ENCODE data around the gene ACTR6. TPM values are rescaled to one million over a fixed set of nuclear protein-coding genes. Genes with fewer than 3 reads are reported as not detected.
"Not testable (repeated sequence)": the region's sequence is repeated elsewhere in the genome, so short reads cannot be mapped to it uniquely, and the experiment has no call there.

Gene ACTR6
- total RNA-seq, 2 donors from 2014 or later: 12.1 to 19.4 TPM

DNA sequence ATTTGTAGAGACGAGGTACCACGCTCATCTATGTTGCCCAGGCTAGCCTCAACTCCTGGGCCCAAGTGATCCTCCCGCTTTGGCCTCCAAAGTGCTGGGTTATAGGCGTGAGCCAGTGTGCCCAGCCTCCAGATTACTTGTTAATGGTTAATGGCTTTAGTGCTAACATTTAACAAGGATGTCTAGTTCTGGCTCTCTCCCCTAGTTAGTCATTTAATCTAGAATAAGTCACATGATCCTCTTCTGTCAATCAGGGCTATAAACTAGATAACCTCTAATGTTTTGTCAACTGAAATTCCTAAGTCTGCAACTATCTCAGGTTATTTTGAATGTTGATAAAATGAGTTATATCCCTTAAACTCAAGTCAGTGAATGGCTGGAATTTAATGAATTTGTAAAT, 15.7 kb downstream of the ACTR6 start:
- no peak overlapping the region for H3K4me3 ChIP-seq
- H3K27me3 ChIP-seq: no peaks in the 10 kb centered on the region
- no peak overlapping the region for H3K27ac ChIP-seq
- no peak for DNase-seq (ENCODE audit: low spot score)
- no peaks in the 10 kb centered on the region for H3K9me3 ChIP-seq
- no peaks in the 10 kb centered on the region for H3K4me1 ChIP-seq
- TF ChIP-seq, protein P1, sequence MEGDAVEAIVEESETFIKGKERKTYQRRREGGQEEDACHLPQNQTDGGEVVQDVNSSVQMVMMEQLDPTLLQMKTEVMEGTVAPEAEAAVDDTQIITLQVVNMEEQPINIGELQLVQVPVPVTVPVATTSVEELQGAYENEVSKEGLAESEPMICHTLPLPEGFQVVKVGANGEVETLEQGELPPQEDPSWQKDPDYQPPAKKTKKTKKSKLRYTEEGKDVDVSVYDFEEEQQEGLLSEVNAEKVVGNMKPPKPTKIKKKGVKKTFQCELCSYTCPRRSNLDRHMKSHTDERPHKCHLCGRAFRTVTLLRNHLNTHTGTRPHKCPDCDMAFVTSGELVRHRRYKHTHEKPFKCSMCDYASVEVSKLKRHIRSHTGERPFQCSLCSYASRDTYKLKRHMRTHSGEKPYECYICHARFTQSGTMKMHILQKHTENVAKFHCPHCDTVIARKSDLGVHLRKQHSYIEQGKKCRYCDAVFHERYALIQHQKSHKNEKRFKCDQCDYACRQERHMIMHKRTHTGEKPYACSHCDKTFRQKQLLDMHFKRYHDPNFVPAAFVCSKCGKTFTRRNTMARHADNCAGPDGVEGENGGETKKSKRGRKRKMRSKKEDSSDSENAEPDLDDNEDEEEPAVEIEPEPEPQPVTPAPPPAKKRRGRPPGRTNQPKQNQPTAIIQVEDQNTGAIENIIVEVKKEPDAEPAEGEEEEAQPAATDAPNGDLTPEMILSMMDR (IDR thresholded peaks at IDR 0.05): no peak
- peaks cover 63% of the 10 kb centered on the region for H3K36me3 ChIP-seq

DNA sequence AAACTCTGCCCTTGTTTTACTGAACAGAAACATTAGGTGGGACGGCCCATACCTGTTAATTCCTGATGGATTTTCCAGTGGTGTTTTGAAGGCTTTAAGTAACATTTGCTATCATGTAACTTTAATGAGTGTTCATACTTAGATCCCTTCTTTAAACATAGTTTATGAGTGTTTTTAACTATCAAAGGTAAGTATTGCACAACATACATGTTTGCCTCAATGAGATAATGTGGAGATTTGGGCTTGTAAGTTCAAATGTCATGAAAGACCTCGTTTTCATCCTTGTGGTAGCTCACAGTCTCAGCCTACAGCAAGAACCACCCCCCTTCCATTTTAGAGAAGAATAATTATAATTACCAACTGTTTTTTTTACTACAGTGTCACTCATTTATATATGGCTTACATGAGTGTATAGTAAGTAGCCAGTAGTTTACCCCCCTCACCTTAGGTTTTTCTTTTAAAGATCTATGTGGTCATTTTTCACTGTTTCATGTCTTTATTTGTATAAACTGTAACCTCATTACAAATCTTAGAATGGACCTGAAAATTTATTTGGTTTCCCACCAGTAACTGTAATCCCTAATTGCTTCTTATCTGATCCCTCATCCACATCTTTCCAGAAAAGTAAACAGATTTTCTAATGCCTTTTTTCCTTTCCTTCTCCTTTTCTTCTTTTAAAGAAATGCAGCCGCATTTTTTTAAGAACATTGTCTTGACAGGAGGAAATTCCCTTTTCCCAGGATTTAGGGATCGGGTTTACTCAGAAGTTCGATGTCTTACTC, 18.9 kb downstream of the ACTR6 start:
- Histone ChIP-seq H3K36me3 (peaks cover 41% of the 10 kb centered on the region), H3K27me3 (no peaks in the 10 kb centered on the region), H3K4me3 (no peak overlapping the region), H3K4me1 (no peaks in the 10 kb centered on the region), H3K27ac (no peak overlapping the region), H3K9me3 (no peaks in the 10 kb centered on the region)
- DNase-seq (ENCODE audit: low spot score): no peak
- TF ChIP-seq, protein P1 (IDR thresholded peaks at IDR 0.05): no peak

DNA sequence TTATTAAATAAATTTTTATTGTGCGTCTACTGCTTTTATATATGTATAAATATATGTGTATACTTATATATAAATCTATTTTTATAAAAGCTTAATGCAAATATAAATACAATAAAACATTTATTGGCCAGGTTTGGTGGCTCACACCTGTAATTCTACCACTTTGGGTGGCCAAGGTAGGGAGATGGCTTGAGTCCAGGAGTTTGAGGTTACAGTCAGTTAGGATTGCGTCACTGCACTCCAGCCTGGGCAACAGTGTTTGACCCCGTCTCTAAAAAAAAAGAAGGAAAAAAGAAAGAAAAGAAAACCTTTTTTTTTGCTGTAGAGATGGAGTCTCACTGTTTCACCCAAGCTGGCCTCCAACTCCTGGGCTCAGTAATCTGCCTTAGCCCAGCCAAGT, 20.9 kb downstream of the ACTR6 start:
- TF ChIP-seq, protein P1 (IDR thresholded peaks at IDR 0.05): no peak
- Histone ChIP-seq H3K4me1 (no peaks in the 10 kb centered on the region), H3K9me3 (no peaks in the 10 kb centered on the region), H3K27me3 (no peaks in the 10 kb centered on the region), H3K27ac (no peak overlapping the region), H3K36me3 (peaks cover 31% of the 10 kb centered on the region), H3K4me3 (no peak overlapping the region)
- no peak for DNase-seq (ENCODE audit: low spot score)

DNA sequence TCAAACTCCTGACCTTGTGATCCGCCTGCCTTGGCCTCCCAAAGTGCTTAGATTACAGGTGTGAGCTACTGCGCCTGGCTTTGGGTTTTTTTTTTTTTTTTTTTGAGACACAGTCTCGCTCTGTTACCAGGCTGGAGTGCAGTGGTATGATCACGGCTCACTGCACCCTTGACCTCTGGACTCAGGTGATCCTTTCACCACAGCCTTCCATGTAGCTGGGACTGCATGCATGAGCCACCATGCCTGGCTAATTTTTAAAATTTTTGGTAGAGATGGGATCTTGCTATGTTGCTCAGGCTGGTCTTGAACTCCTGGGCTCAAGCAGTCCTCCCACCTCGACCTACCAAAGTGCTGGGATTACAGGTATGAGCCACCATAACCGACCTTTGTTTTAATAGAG, 21.6 kb downstream of the ACTR6 start:
- not testable (repeated sequence) for H3K4me1 ChIP-seq; H3K4me3 ChIP-seq; H3K27ac ChIP-seq; DNase-seq (ENCODE audit: low spot score); H3K27me3 ChIP-seq; H3K9me3 ChIP-seq
- peaks cover 31% of the 10 kb centered on the region for H3K36me3 ChIP-seq

DNA sequence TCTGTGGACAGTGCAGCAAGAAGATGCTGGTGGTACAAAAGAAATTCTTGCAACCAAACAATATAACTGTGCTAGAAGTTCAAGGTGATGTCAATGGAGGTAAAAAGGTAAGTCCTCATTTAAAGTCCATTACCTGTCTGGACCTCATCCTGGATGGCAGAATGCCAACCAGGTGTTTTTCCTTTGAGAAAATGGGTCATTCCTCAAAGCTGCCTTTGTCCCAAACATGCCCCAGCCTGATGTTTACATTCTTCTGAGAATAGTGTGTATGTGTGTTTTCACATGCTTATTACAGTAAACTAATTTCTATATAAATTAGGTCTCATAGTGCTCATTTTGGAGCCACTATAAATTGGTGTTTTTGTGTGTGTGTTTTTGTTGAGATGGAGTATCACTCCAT, 24.9 kb downstream of the ACTR6 start:
- TF ChIP-seq, protein P1 (IDR thresholded peaks at IDR 0.05): no peak

DNA sequence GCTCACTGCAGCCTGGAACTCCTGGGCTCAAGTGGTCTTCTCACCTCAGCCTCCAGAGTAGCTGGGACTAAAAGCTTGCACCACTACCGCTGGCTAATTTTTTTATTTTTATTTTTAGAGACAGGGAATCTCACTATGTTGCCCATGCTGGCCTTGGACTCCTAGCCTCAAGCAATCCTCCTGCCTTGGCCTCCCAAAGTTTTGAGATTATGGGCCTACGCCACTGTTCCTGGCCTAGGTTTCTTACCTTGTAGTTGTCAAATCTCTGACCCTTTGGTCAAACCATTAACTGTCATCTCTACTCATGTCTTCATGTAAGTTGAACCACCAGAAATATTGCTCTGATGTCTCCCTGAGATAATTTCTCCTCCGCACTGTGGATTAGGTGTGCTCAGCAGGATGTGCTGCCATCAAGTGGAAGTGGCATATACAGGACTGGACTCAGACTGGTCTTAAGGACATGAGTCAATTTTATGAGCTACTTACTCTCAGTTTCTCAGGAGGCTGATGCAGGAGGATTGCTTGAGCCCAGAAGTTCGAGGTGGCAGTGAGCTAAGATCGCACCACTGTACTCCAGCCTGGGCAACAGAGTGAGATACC, 28.5 kb downstream of the ACTR6 start:
- H3K4me3 ChIP-seq: no peak overlapping the region
- H3K9me3 ChIP-seq: no peaks in the 10 kb centered on the region
- no peaks in the 10 kb centered on the region for H3K36me3 ChIP-seq
- no peak overlapping the region for H3K27ac ChIP-seq
- H3K27me3 ChIP-seq: no peaks in the 10 kb centered on the region
- no peaks in the 10 kb centered on the region for H3K4me1 ChIP-seq
- TF ChIP-seq, protein P1 (IDR thresholded peaks at IDR 0.05): no peak
- DNase-seq (ENCODE audit: low spot score): no peak

More for the DNA sequence above, 24.9 kb downstream of the ACTR6 start:
- H3K4me1 ChIP-seq: no peaks in the 10 kb centered on the region
- no peak overlapping the region for H3K27ac ChIP-seq
- H3K4me3 ChIP-seq: no peak overlapping the region
- no peaks in the 10 kb centered on the region for H3K27me3 ChIP-seq
- peaks cover 12% of the 10 kb centered on the region for H3K36me3 ChIP-seq
- no peak for DNase-seq (ENCODE audit: low spot score)
- H3K9me3 ChIP-seq: no peaks in the 10 kb centered on the region
